GM20000 (cell line): ENCODE measurements around the gene DIP2C.
"Not testable (repeated sequence)": the region's sequence is repeated elsewhere in the genome, so short reads cannot be mapped to it uniquely, and the experiment has no call there.

Experiments used
- DNase-seq: peaks from one replicate; pipeline ENCODE4 v3.0.0; 2012; ENCODE audit warnings: low spot score
- TF ChIP-seq, protein P1 (sequence below): IDR thresholded peaks from 2 replicates; pipeline ENCODE4 v1.5.1; 2012; ENCODE audit warnings: mild to moderate bottlenecking, control low read depth; ENCODE audit errors: extremely low read depth, missing control alignments

DIP2C gene

DNA sequence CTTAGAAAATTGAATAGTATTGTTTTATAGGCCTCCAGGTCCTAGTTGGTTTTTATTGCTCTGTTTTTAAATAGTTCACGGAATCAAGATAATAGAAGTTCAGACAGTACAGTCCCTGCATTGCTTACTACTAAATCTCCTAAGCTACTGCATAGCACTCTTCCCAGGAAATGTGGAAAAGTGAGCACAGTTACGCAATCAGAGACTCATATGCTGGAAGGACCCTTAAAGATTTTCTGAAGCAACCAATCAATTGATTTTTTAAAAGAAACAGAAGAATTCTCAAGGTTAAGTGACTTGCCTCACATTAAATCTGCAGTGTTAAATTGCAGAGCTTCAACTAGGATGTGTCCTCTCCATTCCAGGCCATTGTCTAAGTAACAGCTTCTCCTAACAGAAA lies 23.1 kb upstream of the DIP2C start:
- no peak for DNase-seq
- TF ChIP-seq, protein P1, sequence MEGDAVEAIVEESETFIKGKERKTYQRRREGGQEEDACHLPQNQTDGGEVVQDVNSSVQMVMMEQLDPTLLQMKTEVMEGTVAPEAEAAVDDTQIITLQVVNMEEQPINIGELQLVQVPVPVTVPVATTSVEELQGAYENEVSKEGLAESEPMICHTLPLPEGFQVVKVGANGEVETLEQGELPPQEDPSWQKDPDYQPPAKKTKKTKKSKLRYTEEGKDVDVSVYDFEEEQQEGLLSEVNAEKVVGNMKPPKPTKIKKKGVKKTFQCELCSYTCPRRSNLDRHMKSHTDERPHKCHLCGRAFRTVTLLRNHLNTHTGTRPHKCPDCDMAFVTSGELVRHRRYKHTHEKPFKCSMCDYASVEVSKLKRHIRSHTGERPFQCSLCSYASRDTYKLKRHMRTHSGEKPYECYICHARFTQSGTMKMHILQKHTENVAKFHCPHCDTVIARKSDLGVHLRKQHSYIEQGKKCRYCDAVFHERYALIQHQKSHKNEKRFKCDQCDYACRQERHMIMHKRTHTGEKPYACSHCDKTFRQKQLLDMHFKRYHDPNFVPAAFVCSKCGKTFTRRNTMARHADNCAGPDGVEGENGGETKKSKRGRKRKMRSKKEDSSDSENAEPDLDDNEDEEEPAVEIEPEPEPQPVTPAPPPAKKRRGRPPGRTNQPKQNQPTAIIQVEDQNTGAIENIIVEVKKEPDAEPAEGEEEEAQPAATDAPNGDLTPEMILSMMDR = no peak

DNA sequence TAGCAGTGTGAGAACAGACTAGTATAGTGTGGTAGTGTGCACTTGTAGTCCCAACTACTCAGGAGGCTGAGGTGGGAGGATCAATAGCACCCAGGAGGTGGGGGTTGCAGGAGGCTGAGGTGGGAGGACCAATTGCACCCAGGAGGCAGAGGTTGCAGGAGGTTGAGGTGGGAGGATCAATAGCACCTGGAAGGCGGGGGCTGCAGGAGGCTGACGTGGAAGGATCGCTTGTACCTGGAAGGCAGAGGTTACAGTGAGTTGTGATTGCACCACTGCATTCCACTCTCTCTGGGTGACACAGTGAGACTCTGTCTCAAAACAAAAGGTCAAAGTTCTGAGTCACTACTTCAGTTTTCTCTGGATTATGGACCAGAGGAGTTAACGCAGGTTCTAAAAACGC lies 22.6 kb upstream of the DIP2C start:
- TF ChIP-seq, protein P1 = no peak
- DNase-seq = no peak

DNA sequence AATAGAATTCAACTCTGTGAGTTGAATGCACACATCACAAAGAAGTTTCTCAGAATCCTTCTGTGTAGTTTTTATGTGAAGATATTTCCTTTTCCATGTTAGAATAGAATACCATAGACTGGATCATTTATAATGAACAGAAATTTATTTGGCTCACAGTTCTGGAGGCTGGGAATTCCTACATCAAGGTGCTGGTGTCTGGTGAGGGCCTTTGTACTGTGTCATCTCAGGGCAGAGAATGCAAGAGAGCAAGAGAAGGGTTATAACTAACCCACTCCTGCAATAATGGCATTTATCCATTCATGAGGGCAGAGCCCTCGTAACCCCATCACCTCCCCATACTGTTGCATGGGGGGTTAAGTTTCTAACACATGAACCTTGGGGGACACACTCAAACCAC lies 18.4 kb upstream of the DIP2C start:
- no peak for DNase-seq
- TF ChIP-seq, protein P1 = no peak

DNA sequence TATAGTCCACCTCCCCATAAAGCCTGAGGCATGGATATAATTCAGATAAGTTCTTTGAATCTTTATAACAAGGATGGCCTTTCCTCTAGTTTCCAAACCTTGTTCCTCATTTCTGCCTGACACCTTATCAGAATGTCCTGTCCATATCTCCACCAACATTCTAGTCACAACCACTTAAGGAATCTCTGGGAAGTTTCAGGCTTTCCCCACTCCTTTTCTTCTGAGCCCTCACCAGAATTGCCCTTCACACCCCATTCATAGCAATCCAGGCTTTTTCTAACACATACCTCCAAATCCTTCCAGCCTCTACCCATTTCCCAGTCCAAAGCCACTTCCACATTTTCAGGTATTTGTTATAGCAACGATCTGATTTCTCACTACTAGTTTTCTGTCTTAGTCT lies 18.0 kb upstream of the DIP2C start:
- no peak for DNase-seq
- TF ChIP-seq, protein P1 = no peak

DNA sequence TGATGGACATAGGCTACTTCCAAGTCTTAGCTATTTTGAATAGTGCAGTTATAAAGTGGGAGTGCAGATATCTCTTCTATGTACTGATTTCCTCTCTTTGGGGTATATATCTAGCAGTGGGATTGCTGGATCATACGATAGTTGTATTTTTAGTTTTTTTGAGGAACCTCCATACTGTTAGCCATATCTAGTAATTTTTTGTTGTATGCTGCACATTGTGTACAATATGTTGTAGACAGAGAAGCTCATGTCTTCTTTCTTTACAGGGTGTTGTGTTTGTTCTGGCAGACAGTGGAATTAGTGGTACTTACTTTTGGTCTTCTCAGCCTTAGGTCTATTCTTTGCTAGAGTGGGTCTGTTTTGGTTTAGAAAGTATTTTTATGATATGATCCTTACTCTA lies 13.7 kb upstream of the DIP2C start:
- TF ChIP-seq, protein P1 = no peak
- no peak for DNase-seq

DNA sequence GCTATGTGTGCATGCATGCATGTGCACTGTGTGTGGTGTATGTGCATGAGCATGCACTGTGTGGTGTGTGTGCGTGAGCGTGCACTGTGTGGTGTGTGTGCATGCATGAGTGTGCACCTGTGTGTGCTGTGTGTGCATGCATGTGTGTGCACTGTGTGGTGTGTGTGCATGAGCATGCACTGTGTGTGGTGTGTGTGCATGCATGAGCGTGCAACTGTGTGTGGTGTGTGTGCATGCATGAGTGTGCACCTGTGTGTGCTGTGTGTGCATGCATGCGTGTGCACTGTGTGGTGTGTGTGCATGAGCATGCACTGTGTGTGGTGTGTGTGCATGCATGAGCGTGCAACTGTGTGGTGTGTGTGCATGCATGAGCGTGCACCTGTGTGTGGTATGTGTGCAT lies 10.7 kb upstream of the DIP2C start:
- not testable (repeated sequence) for DNase-seq

DNA sequence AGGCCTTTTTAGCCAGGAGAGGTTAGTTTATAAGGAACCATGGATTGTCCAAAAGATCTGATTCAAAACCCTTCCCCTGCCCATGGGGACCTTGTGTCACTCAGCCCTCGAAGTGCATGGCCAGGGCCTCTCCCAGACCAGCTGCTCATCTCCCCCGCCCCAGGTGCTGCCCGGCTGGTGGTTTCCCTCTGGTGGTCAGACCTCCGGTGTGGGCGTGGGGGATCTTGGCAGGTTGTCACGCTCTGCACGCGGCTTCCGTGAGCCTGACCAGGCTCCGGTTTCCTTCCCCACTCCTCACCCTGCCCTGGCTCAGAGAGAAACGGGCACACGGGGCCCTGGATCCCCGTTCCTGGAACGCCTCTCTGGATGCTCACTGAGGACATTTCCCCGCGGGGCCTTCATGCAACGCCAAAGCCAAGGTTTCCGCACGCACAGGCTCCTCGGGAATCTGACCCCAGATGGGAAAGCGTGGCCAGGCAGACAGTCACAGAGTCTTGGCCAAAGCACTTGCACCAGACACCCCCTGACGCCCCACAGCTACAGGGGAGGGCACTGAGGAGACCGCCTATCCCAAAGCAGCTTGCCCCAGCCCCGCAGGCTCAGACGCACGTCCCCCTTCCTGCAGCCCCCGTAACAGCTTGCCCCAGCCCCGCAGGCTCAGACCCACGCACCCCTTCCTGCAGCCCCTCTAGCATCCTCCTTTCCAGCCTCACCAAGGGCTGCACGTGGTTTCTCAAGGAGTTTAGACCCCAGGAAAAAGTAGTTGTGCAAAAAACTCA lies 7.8 kb upstream of the DIP2C start:
- TF ChIP-seq, protein P1 = no peak
- DNase-seq = no peak

DNA sequence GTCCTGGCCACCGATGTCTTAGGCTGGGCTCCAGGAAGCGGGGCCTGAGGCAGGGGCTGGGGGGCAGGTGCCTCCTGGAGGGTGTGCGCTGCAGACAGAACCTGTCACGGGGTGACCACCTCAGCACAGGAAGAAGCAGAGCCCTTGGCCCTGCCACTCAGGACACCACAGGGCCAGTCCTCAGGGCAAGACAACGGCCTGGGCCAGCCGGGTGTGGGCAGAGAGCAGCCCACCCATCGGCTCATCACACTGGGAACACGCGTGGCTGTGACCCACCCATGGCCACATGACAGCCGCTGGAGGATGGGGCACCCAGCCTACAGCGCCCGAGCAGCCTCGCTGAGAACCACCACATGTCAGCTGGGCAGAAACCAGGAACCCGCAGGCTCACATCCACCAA lies 5.9 kb upstream of the DIP2C start:
- no peak for DNase-seq
- TF ChIP-seq, protein P1 = no peak
